ENCODE results near the gene DYRK3. TPM values are rescaled to one million over a fixed set of nuclear protein-coding genes. Genes with fewer than 3 reads are reported as not detected.

The DYRK3 gene
- total and polyA plus RNA-seq, 10 of the 15 experiments (the other 5 are each of a cell fraction or from before 2014, with no cell fraction given), result 1.6 to 12.9 (median 10.3) TPM

DNA sequence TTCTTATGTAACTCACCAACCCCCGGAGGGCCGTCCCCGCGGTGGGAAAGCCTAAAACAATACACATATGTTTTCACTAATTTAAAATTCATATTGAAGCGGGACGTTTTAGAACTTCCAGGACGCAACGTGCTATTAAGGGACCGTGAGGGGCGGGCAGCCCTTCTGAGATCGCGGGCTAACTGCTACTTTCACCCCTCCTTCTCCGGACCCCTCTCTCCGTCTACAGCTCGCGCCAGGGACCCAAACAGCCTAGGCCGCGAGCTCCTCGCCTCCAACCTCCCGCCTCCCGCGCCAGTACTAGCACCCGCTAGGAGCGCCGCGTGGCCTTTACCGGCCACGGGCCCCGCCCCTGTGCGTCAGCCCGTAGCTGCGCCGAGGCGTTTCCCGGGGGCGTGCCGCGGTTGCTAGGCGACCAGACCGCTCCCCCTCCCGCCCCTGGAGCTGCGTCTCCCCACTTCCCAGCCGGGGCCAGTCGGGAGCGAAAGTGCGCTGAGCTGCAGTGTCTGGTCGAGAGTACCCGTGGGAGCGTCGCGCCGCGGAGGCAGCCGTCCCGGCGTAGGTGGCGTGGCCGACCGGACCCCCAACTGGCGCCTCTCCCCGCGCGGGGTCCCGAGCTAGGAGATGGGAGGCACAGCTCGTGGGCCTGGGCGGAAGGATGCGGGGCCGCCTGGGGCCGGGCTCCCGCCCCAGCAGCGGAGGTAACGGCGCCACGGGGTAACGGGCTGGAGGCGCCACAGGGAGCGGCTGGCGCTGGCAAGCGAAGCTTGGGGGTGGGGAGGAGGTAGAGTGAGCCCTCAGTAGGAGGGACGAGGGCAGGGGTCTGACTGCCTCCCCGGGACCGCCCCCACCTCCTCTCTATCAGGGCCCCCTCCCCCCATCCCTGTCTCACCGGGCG, at the start of gene DYRK3 (continued):
- TF ChIP-seq RAD51 (IDR thresholded peaks at IDR 0.05), result no peak
- peak; percentile 73 for TF ChIP-seq CREM (IDR thresholded peaks at IDR 0.05; ENCODE audit: low read depth)
- TF ChIP-seq ZNF274 (IDR thresholded peaks at IDR 0.05; ENCODE audit: insufficient read depth, insufficient read length), result no peak
- TF ChIP-seq MYC (IDR thresholded peaks at IDR 0.05; ENCODE audit: insufficient read depth, insufficient read length, insufficient replicate concordance, low read length, severe bottlenecking), result no peak
- TF ChIP-seq, protein P1, sequence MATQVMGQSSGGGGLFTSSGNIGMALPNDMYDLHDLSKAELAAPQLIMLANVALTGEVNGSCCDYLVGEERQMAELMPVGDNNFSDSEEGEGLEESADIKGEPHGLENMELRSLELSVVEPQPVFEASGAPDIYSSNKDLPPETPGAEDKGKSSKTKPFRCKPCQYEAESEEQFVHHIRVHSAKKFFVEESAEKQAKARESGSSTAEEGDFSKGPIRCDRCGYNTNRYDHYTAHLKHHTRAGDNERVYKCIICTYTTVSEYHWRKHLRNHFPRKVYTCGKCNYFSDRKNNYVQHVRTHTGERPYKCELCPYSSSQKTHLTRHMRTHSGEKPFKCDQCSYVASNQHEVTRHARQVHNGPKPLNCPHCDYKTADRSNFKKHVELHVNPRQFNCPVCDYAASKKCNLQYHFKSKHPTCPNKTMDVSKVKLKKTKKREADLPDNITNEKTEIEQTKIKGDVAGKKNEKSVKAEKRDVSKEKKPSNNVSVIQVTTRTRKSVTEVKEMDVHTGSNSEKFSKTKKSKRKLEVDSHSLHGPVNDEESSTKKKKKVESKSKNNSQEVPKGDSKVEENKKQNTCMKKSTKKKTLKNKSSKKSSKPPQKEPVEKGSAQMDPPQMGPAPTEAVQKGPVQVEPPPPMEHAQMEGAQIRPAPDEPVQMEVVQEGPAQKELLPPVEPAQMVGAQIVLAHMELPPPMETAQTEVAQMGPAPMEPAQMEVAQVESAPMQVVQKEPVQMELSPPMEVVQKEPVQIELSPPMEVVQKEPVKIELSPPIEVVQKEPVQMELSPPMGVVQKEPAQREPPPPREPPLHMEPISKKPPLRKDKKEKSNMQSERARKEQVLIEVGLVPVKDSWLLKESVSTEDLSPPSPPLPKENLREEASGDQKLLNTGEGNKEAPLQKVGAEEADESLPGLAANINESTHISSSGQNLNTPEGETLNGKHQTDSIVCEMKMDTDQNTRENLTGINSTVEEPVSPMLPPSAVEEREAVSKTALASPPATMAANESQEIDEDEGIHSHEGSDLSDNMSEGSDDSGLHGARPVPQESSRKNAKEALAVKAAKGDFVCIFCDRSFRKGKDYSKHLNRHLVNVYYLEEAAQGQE (IDR thresholded peaks at IDR 0.05; ENCODE audit: low read depth, low read length), result 0 out of 2 replicates have a peak, but pooled peaks have one; percentile 12
- TF ChIP-seq SREBF2 (IDR thresholded peaks at IDR 0.05; ENCODE audit: low read length), result no peak
- TF ChIP-seq, protein P2, sequence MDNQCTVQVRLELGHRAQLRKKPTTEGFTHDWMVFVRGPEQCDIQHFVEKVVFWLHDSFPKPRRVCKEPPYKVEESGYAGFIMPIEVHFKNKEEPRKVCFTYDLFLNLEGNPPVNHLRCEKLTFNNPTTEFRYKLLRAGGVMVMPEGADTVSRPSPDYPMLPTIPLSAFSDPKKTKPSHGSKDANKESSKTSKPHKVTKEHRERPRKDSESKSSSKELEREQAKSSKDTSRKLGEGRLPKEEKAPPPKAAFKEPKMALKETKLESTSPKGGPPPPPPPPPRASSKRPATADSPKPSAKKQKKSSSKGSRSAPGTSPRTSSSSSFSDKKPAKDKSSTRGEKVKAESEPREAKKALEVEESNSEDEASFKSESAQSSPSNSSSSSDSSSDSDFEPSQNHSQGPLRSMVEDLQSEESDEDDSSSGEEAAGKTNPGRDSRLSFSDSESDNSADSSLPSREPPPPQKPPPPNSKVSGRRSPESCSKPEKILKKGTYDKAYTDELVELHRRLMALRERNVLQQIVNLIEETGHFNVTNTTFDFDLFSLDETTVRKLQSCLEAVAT (IDR thresholded peaks at IDR 0.05), result no peak
- no peak for TF ChIP-seq NR2C1 (IDR thresholded peaks at IDR 0.05)
- TF ChIP-seq RUNX3 (IDR thresholded peaks at IDR 0.05; ENCODE audit: low read length), result peak; percentile 23; the same call in 1 of the 2 replicates
- no peak for TF ChIP-seq NFYA (IDR thresholded peaks at IDR 0.05; ENCODE audit: borderline replicate concordance, low read depth, low read length)
- TF ChIP-seq LARP7 (IDR thresholded peaks at IDR 0.05), result peak; percentile 90; the same call in 1 of the 2 replicates
- TF ChIP-seq JUND (IDR thresholded peaks at IDR 0.05; ENCODE audit: low read depth, low read length), result no peak
- TF ChIP-seq PAX8 (IDR thresholded peaks at IDR 0.05), result no peak
- no peak; the same call in 1 of the 2 replicates for TF ChIP-seq TCF12 (IDR thresholded peaks at IDR 0.05; ENCODE audit: low read depth, low read length)
- TF ChIP-seq NR2F1 (conservative IDR thresholded peaks at IDR 0.05), result peak; percentile 46; the same call in 1 of the 2 replicates
- TF ChIP-seq KAT2A (conservative IDR thresholded peaks at IDR 0.05; ENCODE audit: control insufficient read depth, low read depth, low read length), result no peak
- TF ChIP-seq, protein P3, sequence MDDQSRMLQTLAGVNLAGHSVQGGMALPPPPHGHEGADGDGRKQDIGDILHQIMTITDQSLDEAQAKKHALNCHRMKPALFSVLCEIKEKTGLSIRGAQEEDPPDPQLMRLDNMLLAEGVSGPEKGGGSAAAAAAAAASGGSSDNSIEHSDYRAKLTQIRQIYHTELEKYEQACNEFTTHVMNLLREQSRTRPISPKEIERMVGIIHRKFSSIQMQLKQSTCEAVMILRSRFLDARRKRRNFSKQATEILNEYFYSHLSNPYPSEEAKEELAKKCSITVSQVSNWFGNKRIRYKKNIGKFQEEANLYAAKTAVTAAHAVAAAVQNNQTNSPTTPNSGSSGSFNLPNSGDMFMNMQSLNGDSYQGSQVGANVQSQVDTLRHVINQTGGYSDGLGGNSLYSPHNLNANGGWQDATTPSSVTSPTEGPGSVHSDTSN (IDR thresholded peaks at IDR 0.05; ENCODE audit: insufficient replicate concordance, low read depth, low read length), result no peak
- no peak for TF ChIP-seq MEF2A (IDR thresholded peaks at IDR 0.05; ENCODE audit: insufficient read depth, low read depth, low read length)
- peak; percentile 40; the same call in 1 of the 3 replicates for TF ChIP-seq POU2F2 (IDR thresholded peaks at IDR 0.05; ENCODE audit: borderline replicate concordance, low read depth, low read length)
- TF ChIP-seq TAF1 (IDR thresholded peaks at IDR 0.05; ENCODE audit: borderline replicate concordance, low read depth, low read length), result peak; percentile 76
- TF ChIP-seq, protein P4, sequence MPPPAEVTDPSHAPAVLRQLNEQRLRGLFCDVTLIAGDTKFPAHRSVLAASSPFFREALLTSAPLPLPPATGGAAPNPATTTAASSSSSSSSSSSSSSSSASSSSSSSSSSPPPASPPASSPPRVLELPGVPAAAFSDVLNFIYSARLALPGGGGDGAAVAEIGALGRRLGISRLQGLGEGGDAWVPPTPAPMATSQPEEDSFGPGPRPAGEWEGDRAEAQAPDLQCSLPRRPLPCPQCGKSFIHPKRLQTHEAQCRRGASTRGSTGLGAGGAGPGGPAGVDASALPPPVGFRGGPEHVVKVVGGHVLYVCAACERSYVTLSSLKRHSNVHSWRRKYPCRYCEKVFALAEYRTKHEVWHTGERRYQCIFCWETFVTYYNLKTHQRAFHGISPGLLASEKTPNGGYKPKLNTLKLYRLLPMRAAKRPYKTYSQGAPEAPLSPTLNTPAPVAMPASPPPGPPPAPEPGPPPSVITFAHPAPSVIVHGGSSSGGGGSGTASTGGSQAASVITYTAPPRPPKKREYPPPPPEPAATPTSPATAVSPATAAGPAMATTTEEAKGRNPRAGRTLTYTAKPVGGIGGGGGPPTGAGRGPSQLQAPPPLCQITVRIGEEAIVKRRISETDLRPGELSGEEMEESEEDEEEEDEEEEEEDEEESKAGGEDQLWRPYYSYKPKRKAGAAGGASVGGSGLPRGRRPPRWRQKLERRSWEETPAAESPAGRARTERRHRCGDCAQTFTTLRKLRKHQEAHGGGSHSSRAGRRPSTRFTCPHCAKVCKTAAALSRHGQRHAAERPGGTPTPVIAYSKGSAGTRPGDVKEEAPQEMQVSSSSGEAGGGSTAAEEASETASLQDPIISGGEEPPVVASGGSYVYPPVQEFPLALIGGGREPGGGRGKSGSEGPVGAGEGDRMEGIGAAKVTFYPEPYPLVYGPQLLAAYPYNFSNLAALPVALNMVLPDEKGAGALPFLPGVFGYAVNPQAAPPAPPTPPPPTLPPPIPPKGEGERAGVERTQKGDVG (CRISPR knock-in tag; IDR thresholded peaks at IDR 0.05), result no peak
